ENCODE measurements around the gene PICALM. TPM values are rescaled to one million over a fixed set of nuclear protein-coding genes. Genes with fewer than 3 reads are reported as not detected.

The PICALM gene
- total and polyA plus RNA-seq, 9 of the 15 experiments (the other 6 are each of a cell fraction or from before 2014, with no cell fraction given) = 41.3 to 990 (median 309) TPM

DNA sequence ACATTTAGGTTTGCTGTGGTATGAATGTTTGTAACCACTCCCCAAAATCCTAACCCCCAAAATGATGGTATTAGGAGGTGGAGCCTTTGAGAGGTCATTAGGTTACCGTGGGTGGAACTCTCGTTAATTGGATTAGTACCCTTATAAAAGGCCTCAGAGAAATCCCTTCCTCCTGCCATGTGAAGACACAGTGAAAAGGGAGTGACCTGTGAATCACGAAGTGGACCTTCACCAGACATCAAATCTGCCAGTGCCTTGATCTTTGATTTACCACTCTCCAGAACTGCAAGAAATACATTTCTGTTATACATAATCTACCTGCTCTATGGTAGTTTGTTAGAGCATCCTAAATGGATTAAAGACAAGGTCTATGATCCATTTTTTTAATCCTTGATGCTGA lies 12.6 kb upstream of the PICALM start:
- CTCF ChIA-PET (ENCODE audit: low intra/inter-chr PET ratio) = no interaction called here
- POLR2A ChIA-PET = interaction anchor here (0.7 kb wide), 1 partner anchor 12 kb away, joined by 3 read pairs; no protein-coding TSS in a partner anchor
- Histone ChIP-seq H3K9me3 (replicated peaks; ENCODE audit: control insufficient read depth, insufficient read depth, low read depth, low read length) (no peaks in the 10 kb centered on the region), H3K27me3 (ENCODE audit: control insufficient read depth in 2 of 2, insufficient read depth in 2 of 2, low read length in 2 of 2) (no peaks in the 10 kb centered on the region), H3K9me1 (ENCODE audit: control insufficient read depth, insufficient read depth, low read length) (no peaks in the 10 kb centered on the region), H3K4me3 (no peak overlapping the region), H3K36me3 (ENCODE audit: control insufficient read depth, insufficient read depth, low read length) (no peaks in the 10 kb centered on the region), H3K4me2 (ENCODE audit: insufficient read depth, low read length) (no peak overlapping the region), H3K9ac (ENCODE audit: insufficient read depth in 1 of 2, low read depth in 2 of 2, low read length in 2 of 2) (no peak overlapping the region), H3K79me2 (ENCODE audit: control insufficient read depth, insufficient read depth, low read length) (no peaks in the 10 kb centered on the region), H4K20me1 (replicated peaks; ENCODE audit: control insufficient read depth, insufficient read depth, low read length) (no peaks in the 10 kb centered on the region), H2AFZ (ENCODE audit: low read depth, low read length) (no peak overlapping the region), H3K4me1 (replicated peaks in 1 of 2; ENCODE audit: control insufficient read depth in 2 of 2, insufficient read depth in 2 of 2, low read length in 2 of 2) (no peaks in the 10 kb centered on the region; a peak in 1 of 5 replicates), H3K27ac (ENCODE audit: extremely low read depth, low read depth, low read length) (no peak overlapping the region)
- FAIRE-seq (no peak), ATAC-seq (no peak), DNase-seq (ENCODE audit: extremely low read depth in 1 of 4, low spot score in 3 of 4) (no peak)
- 59% methylated on average over 3 of the region's 3 CpGs for WGBS (ENCODE audit: insufficient coverage, low coverage, missing lambda C conversion rate)
- BruUV-seq (replicated peaks) = no TSS peak
- intact Hi-C loops (cut with micrococcal nuclease) (no loop called here), in situ Hi-C loops (cut with MboI) (no loop called here)
- TF ChIP-seq, protein P1, sequence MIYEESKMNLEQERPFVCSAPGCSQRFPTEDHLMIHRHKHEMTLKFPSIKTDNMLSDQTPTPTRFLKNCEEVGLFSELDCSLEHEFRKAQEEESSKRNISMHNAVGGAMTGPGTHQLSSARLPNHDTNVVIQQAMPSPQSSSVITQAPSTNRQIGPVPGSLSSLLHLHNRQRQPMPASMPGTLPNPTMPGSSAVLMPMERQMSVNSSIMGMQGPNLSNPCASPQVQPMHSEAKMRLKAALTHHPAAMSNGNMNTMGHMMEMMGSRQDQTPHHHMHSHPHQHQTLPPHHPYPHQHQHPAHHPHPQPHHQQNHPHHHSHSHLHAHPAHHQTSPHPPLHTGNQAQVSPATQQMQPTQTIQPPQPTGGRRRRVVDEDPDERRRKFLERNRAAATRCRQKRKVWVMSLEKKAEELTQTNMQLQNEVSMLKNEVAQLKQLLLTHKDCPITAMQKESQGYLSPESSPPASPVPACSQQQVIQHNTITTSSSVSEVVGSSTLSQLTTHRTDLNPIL (CRISPR knock-in tag; IDR thresholded peaks at IDR 0.05) = no peak
- TF ChIP-seq, protein P2, sequence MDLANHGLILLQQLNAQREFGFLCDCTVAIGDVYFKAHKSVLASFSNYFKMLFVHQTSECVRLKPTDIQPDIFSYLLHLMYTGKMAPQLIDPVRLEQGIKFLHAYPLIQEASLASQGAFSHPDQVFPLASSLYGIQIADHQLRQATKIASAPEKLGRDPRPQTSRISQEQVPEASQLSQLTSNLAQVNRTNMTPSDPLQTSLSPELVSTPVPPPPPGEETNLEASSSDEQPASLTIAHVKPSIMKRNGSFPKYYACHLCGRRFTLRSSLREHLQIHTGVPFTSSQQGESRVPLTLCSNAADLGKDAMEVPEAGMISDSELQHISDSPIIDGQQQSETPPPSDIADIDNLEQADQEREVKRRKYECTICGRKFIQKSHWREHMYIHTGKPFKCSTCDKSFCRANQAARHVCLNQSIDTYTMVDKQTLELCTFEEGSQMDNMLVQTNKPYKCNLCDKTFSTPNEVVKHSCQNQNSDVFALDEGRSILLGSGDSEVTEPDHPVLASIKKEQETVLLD (IDR thresholded peaks at IDR 0.05) = no peak
- TF ChIP-seq, protein P3, sequence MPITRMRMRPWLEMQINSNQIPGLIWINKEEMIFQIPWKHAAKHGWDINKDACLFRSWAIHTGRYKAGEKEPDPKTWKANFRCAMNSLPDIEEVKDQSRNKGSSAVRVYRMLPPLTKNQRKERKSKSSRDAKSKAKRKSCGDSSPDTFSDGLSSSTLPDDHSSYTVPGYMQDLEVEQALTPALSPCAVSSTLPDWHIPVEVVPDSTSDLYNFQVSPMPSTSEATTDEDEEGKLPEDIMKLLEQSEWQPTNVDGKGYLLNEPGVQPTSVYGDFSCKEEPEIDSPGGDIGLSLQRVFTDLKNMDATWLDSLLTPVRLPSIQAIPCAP (CRISPR knock-in tag; IDR thresholded peaks at IDR 0.05; ENCODE audit: borderline replicate concordance) = no peak
- TF ChIP-seq DIDO1 (tag; IDR thresholded peaks at IDR 0.05; ENCODE audit: low read depth) (no peak), CHD1 (IDR thresholded peaks at IDR 0.05; ENCODE audit: low read length) (no peak), NFYB (IDR thresholded peaks at IDR 0.05; ENCODE audit: extremely low read depth, insufficient read length) (no peak), CREB1 (IDR thresholded peaks at IDR 0.05) (no peak), CREB1 (CRISPR knock-in tag; IDR thresholded peaks at IDR 0.05) (no peak), HEY1 (CRISPR knock-in tag; IDR thresholded peaks at IDR 0.05; ENCODE audit: borderline replicate concordance) (no peak), CCNT2 (IDR thresholded peaks at IDR 0.05; ENCODE audit: borderline replicate concordance, extremely low read depth, insufficient read length, low read depth, low read length) (no peak), EHMT2 (IDR thresholded peaks at IDR 0.05) (no peak), GATAD2A (IDR thresholded peaks at IDR 0.05) (no peak), ZNF217 (CRISPR knock-in tag; IDR thresholded peaks at IDR 0.05) (no peak)
- TF ChIP-seq, protein P4, sequence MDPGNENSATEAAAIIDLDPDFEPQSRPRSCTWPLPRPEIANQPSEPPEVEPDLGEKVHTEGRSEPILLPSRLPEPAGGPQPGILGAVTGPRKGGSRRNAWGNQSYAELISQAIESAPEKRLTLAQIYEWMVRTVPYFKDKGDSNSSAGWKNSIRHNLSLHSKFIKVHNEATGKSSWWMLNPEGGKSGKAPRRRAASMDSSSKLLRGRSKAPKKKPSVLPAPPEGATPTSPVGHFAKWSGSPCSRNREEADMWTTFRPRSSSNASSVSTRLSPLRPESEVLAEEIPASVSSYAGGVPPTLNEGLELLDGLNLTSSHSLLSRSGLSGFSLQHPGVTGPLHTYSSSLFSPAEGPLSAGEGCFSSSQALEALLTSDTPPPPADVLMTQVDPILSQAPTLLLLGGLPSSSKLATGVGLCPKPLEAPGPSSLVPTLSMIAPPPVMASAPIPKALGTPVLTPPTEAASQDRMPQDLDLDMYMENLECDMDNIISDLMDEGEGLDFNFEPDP (CRISPR knock-in tag; IDR thresholded peaks at IDR 0.05) = no peak
- TF ChIP-seq, protein P5, sequence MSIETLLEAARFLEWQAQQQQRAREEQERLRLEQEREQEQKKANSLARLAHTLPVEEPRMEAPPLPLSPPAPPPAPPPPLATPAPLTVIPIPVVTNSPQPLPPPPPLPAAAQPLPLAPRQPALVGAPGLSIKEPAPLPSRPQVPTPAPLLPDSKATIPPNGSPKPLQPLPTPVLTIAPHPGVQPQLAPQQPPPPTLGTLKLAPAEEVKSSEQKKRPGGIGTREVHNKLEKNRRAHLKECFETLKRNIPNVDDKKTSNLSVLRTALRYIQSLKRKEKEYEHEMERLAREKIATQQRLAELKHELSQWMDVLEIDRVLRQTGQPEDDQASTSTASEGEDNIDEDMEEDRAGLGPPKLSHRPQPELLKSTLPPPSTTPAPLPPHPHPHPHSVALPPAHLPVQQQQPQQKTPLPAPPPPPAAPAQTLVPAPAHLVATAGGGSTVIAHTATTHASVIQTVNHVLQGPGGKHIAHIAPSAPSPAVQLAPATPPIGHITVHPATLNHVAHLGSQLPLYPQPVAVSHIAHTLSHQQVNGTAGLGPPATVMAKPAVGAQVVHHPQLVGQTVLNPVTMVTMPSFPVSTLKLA (conservative IDR thresholded peaks at IDR 0.05) = no peak

Measured in K562 (cell line).